Mesothelial cell of epicardium (in vitro differentiated cells): ENCODE results near the gene ASPG. TPM values are rescaled to one million over a fixed set of nuclear protein-coding genes. Genes with fewer than 3 reads are reported as not detected.

ENCODE experiments used
- DNase-seq, 2 experiments: peaks; one replicate each; pipeline ENCODE4 v3.0.0; 2021; ENCODE audit warnings: low spot score in 2 of 2; ENCODE audit not compliant: unreplicated experiment in 2 of 2
- H3K27ac Mint-ChIP-seq: 2 replicates; pipeline ENCODE4 v1.8.0; 2021; ENCODE audit warnings: mixed read lengths
- H3K27me3 Mint-ChIP-seq: 2 replicates; pipeline ENCODE4 v1.8.0; 2021; ENCODE audit warnings: low read depth, mixed read lengths
- H3K36me3 Mint-ChIP-seq: 2 replicates; pipeline ENCODE4 v1.8.0; 2021; ENCODE audit warnings: mixed read lengths
- H3K4me1 Mint-ChIP-seq: 2 replicates; pipeline ENCODE4 v1.8.0; 2021; ENCODE audit warnings: mixed read lengths
- H3K4me3 Mint-ChIP-seq: 2 replicates; pipeline ENCODE4 v1.8.0; 2021; ENCODE audit warnings: mild to moderate bottlenecking, moderate library complexity, mixed read lengths
- H3K9me3 Mint-ChIP-seq: 2 replicates; pipeline ENCODE4 v1.8.0; 2021; ENCODE audit warnings: mixed read lengths
- CTCF ChIP-seq: fragments of 200-600 bp; sonication (generic); IDR thresholded peaks from one replicate; pipeline ENCODE4 v1.5.0; 2021; ENCODE audit warnings: antibody characterized with exemption; ENCODE audit not compliant: unreplicated experiment
- total RNA-seq: library from RNA; stranded (reverse); gene quantifications from 3 replicates; pipeline ENCODE4 v1.2.1, GENCODE V29; 2021

ASPG gene
- total RNA-seq, 1 donor from 2014 or later = 3.3 TPM

DNA sequence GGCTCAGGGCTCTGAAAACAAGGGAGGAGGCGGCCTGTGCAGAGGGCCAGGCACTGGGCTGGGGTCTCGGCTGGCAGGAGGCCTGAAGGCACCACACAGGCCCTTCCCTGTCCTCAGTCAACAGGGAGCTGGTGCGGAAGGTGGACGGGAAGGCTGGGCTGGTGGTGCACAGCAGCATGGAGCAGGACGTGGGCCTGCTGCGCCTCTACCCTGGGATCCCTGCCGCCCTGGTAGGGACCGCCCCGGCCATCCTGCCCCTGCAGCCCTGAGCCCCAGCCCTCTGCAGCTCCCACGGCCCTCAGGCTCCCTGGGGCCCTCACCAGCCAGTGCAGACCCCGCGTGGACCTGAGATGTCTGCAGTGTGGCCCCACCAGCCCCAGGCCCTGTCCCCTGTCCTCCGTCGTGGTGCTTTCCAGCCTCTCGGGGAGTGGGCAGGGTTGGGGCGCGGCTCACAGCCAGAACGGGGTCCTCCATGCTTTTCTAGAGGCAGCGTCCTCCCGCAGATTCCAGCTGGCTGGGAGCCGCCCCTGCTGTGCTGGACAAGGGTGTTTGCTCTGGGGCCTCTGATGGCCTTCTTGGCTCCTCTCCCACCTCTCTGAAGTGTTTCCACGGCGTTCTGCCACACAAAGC, 18.1 kb downstream of the ASPG start:
- TF ChIP-seq CTCF = no peak
- Mint-ChIP-seq H3K36me3 (no peaks in the 10 kb centered on the region), H3K27me3 (no peaks in the 10 kb centered on the region), H3K4me3 (no peak overlapping the region), H3K27ac (no peak overlapping the region), H3K4me1 (peaks cover 10% of the 10 kb centered on the region), H3K9me3 (no peaks in the 10 kb centered on the region)
- DNase-seq = peak in 1 of 2 experiments; percentile 16

- peak in 1 of 2 experiments; percentile 13 for DNase-seq
- no peaks in the 10 kb centered on the region for H3K36me3 Mint-ChIP-seq
- no peak overlapping the region for H3K27ac Mint-ChIP-seq
- no peaks in the 10 kb centered on the region for H3K9me3 Mint-ChIP-seq
- TF ChIP-seq CTCF = no peak
- no peak overlapping the region for H3K4me3 Mint-ChIP-seq
- peaks cover 2% of the 10 kb centered on the region for H3K27me3 Mint-ChIP-seq
- peaks cover 15% of the 10 kb centered on the region for H3K4me1 Mint-ChIP-seq
Measured at GRCh38 chr14:104104076-104104901, 18.8 kb downstream of the ASPG start.

GRCh38 chr14:104105071-104105821, 19.7 kb downstream of the ASPG start:
- H3K4me1 Mint-ChIP-seq = peaks cover 13% of the 10 kb centered on the region
- no peaks in the 10 kb centered on the region for H3K9me3 Mint-ChIP-seq
- peak; percentile 18 to 41 for DNase-seq
- no peak overlapping the region for H3K4me3 Mint-ChIP-seq
- TF ChIP-seq CTCF = no peak
- H3K27ac Mint-ChIP-seq = no peak overlapping the region
- peaks cover 3% of the 10 kb centered on the region for H3K27me3 Mint-ChIP-seq
- H3K36me3 Mint-ChIP-seq = no peaks in the 10 kb centered on the region

- TF ChIP-seq CTCF = no peak
- Mint-ChIP-seq H3K27ac (no peak overlapping the region), H3K9me3 (no peaks in the 10 kb centered on the region), H3K27me3 (peaks cover 4% of the 10 kb centered on the region), H3K36me3 (no peaks in the 10 kb centered on the region), H3K4me1 (peaks cover 10% of the 10 kb centered on the region), H3K4me3 (no peak overlapping the region)
- peak in 1 of 2 experiments; percentile 17 for DNase-seq
Measured at GRCh38 chr14:104105822-104106470, 20.4 kb downstream of the ASPG start.

DNA sequence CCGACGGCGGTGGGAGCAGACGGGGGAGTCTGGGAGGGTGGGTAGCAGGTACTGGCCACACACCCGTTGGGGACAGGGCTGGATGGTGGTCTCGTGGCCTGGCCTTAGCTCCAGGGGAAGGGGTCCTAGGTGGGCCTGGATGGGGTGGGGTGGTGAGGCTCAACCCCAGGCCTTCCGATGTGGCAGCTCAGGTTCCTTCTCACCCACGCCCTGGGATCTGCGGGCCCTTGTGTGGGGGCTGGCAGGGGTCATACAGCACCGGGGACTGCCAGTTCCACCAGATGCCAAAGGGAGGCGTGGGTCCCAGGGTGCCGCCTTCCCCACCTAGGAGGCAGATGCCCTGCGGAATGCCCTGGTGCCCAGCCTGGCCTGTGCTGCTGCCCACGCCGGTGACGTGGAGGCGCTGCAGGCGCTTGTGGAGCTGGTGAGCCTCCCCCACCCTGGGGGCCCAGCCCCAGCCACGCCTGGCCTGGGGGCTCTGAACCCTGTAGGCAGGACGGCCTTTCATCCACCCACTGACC, 21.0 kb downstream of the ASPG start:
- Mint-ChIP-seq H3K27ac (no peak overlapping the region), H3K4me3 (no peak overlapping the region), H3K9me3 (no peaks in the 10 kb centered on the region), H3K27me3 (peaks cover 4% of the 10 kb centered on the region), H3K36me3 (no peaks in the 10 kb centered on the region), H3K4me1 (peaks cover 11% of the 10 kb centered on the region)
- DNase-seq = peak in 1 of 2 experiments; percentile 36
- no peak for TF ChIP-seq CTCF
